ENCODE data around the gene PIK3C2G. TPM values are rescaled to one million over a fixed set of nuclear protein-coding genes. Genes with fewer than 3 reads are reported as not detected.

PIK3C2G gene
- polyA plus RNA-seq, 1 donor (not counting 4 experiments of a cell fraction or from before 2014, with no cell fraction given), result 3.7 TPM

- no peak overlapping the region for H3K27ac ChIP-seq (ENCODE audit: control insufficient read depth, insufficient read depth, low read length)
- DNase-seq (ENCODE audit: low read depth, low spot score), result no peak
- H4K20me1 ChIP-seq (ENCODE audit: control insufficient read depth, extremely low read depth, insufficient read depth, low read length), result no peaks in the 10 kb centered on the region
- no peak for FAIRE-seq
- no peaks in the 10 kb centered on the region for H3K79me2 ChIP-seq (ENCODE audit: control insufficient read depth, insufficient read depth, low read length)
- no peak overlapping the region for H3K9ac ChIP-seq (ENCODE audit: control insufficient read depth, extremely low read depth, insufficient read depth, low read length)
- dilution Hi-C loops (cut with MboI; ENCODE audit: extremely low pct_ligation_motif_present, low sequenced_read_pairs), result no loop called here
- H3K9me3 ChIP-seq (ENCODE audit: control insufficient read depth, low read depth, low read length), result no peaks in the 10 kb centered on the region
- no peaks in the 10 kb centered on the region for H3K9me1 ChIP-seq (ENCODE audit: control insufficient read depth, extremely low read depth, insufficient read depth, low read length)
- no peak overlapping the region for H3K4me2 ChIP-seq (ENCODE audit: control insufficient read depth, extremely low read depth, insufficient read depth, low read depth, low read length)
- H3K4me1 ChIP-seq (ENCODE audit: control insufficient read depth, extremely low read depth, insufficient read depth, low read length), result peaks cover 7% of the 10 kb centered on the region
- H3K4me3 ChIP-seq (ENCODE audit: control insufficient read depth in 2 of 3, extremely low read depth in 1 of 3, insufficient read depth in 2 of 3, low read depth in 1 of 3, low read length in 3 of 3), result no peak overlapping the region
- no peaks in the 10 kb centered on the region for H3K36me3 ChIP-seq (ENCODE audit: control insufficient read depth in 2 of 2, extremely low read depth in 1 of 2, insufficient read depth in 2 of 2, low read length in 2 of 2)
- no peaks in the 10 kb centered on the region for H3K27me3 ChIP-seq (ENCODE audit: control insufficient read depth, extremely low read depth, insufficient read depth, low read length)
- no peak overlapping the region for H2AFZ ChIP-seq (ENCODE audit: control insufficient read depth, low read length)
- no peak for TF ChIP-seq CTCF (optimal IDR thresholded peaks at IDR 0.05 in 1 of 3, IDR thresholded peaks at IDR 0.05 in 1 of 3, conservative IDR thresholded peaks at IDR 0.05 in 1 of 3; ENCODE audit: extremely low read depth in 1 of 3, insufficient read depth in 2 of 3, low read length in 3 of 3)
- TF ChIP-seq EZH2 (IDR thresholded peaks at IDR 0.05; ENCODE audit: low read length), result no peak
Observed at GRCh38 chr12:18482601-18483120, 221.3 kb downstream of the PIK3C2G start.

- no peak overlapping the region for H3K9ac ChIP-seq (ENCODE audit: control insufficient read depth, extremely low read depth, insufficient read depth, low read length)
- H4K20me1 ChIP-seq (ENCODE audit: control insufficient read depth, extremely low read depth, insufficient read depth, low read length), result no peaks in the 10 kb centered on the region
- DNase-seq (ENCODE audit: low read depth, low spot score), result no peak
- no peak overlapping the region for H3K27ac ChIP-seq (ENCODE audit: control insufficient read depth, insufficient read depth, low read length)
- H3K9me3 ChIP-seq (ENCODE audit: control insufficient read depth, low read depth, low read length), result no peaks in the 10 kb centered on the region
- H3K27me3 ChIP-seq (ENCODE audit: control insufficient read depth, extremely low read depth, insufficient read depth, low read length), result no peaks in the 10 kb centered on the region
- TF ChIP-seq CTCF (optimal IDR thresholded peaks at IDR 0.05 in 1 of 3, IDR thresholded peaks at IDR 0.05 in 1 of 3, conservative IDR thresholded peaks at IDR 0.05 in 1 of 3; ENCODE audit: extremely low read depth in 1 of 3, insufficient read depth in 2 of 3, low read length in 3 of 3), result no peak
- TF ChIP-seq EZH2 (IDR thresholded peaks at IDR 0.05; ENCODE audit: low read length), result no peak
- H3K4me2 ChIP-seq (ENCODE audit: control insufficient read depth, extremely low read depth, insufficient read depth, low read depth, low read length), result no peak overlapping the region
- H3K4me3 ChIP-seq (ENCODE audit: control insufficient read depth in 2 of 3, extremely low read depth in 1 of 3, insufficient read depth in 2 of 3, low read depth in 1 of 3, low read length in 3 of 3), result no peak overlapping the region
- dilution Hi-C loops (cut with MboI; ENCODE audit: extremely low pct_ligation_motif_present, low sequenced_read_pairs), result no loop called here
- H2AFZ ChIP-seq (ENCODE audit: control insufficient read depth, low read length), result no peak overlapping the region
- H3K36me3 ChIP-seq (ENCODE audit: control insufficient read depth in 2 of 2, extremely low read depth in 1 of 2, insufficient read depth in 2 of 2, low read length in 2 of 2), result no peaks in the 10 kb centered on the region
- FAIRE-seq, result no peak
- no peaks in the 10 kb centered on the region for H3K79me2 ChIP-seq (ENCODE audit: control insufficient read depth, insufficient read depth, low read length)
- no peaks in the 10 kb centered on the region for H3K9me1 ChIP-seq (ENCODE audit: control insufficient read depth, extremely low read depth, insufficient read depth, low read length)
- H3K4me1 ChIP-seq (ENCODE audit: control insufficient read depth, extremely low read depth, insufficient read depth, low read length), result peaks cover 7% of the 10 kb centered on the region
Observed at GRCh38 chr12:18483698-18484325, 222.5 kb downstream of the PIK3C2G start.

All from keratinocyte (primary cell).